Astrocyte of the cerebellum (primary cell): ENCODE measurements around the gene CCT5.

ENCODE experiments used
- DNase-seq: peaks from one replicate; pipeline ENCODE4 v3.0.0-alpha.2; 2011; ENCODE audit warnings: low read depth
- H3K4me3 ChIP-seq: 2 replicates; pipeline ENCODE4 v1.5.1; 2011; ENCODE audit warnings: mild to moderate bottlenecking, low read depth, low read length, moderate library complexity
- CTCF ChIP-seq: IDR thresholded peaks from 2 replicates; pipeline ENCODE4 v1.5.1; 2012; ENCODE audit warnings: low read length, low read depth, moderate library complexity, mild to moderate bottlenecking; ENCODE audit errors: missing control alignments
- in situ Hi-C: cut with HindIII; loops from 2 replicates; pipeline ENCODE4 v1.10.0; 2017; ENCODE audit warnings: low sequenced_read_pairs

Gene CCT5

DNA sequence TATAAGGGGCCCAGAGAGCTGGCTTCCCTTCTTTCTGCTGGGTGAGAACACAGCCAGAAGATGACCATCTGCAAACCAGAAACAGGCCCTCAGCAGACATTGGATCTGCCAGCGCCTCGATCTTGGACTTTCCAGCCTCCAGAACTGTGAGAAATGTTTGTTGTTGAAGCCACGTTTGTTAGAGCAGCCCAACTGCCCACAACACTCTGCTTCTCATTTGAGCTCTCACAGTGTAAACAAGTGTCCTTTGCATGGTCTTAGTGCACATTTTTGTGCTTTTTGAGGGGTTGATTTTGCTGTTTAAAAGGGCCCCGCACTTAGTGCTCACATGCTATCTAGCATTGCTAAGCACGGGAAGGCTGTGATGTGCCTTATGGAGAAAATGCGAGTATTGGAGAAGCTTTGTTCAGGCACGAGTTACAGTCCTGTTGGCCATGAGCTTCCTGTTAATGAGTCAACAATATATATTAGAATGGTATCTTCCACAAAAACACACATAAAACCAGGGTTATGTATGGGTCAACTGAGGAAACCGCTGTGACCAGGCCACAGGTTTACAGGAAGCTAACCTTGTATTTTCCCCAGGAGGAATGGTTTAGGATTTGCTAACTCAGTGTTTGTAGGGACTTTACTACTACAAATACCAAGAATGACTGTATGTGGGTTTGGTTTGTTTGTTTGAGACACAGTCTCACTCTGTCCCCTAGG lies 45.7 kb downstream of the CCT5 start:
- in situ Hi-C loops: no loop called here
- H3K4me3 ChIP-seq: no peak overlapping the region
- no peak for TF ChIP-seq CTCF
- no peak for DNase-seq

GRCh38 chr5:10297646-10298204 lies 47.6 kb downstream of the CCT5 start:
- no peak overlapping the region for H3K4me3 ChIP-seq
- no peak for DNase-seq
- in situ Hi-C loops: no loop called here
- TF ChIP-seq CTCF: no peak

DNA sequence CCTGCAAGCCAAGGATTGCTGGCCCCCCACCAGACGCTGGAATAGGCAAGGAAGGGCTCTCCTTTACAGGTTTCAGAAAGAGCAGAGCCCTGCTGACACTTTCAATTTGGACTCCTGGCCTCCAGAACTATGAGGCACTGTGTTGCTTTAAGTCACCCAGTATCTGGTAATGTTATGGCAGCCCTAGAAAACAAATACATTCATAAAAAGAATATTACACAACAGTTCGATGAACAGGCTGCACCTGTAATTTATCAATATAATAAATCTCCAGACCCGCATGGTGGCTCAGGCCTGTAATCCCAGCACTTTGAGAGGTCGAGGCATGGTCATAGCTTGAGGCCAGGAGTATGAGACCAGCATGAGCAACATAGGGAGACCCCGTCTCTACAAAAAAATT lies 50.2 kb downstream of the CCT5 start:
- H3K4me3 ChIP-seq: no peak overlapping the region
- no peak for DNase-seq
- in situ Hi-C loops: no loop called here
- TF ChIP-seq CTCF: no peak

DNA sequence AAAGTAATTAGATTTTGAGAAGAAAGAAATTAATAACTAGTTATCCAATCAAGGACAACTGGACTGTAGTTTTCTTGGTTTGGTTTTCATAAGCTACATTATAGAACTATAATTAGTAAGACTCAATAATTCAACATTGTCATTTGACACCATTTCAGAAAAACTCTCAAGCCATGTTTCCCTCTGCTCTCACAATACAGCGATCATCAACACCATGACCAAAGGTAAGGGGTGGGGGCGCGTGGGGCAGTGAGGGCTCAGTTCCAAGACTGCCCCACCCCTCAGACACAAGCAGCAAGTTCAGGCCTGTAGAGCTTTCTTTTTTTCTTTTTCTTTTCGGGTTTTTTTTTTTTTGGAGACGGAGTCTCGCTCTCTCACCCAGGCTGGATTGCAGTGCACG lies 51.2 kb downstream of the CCT5 start:
- DNase-seq: no peak
- in situ Hi-C loops: no loop called here
- TF ChIP-seq CTCF: no peak
- no peak overlapping the region for H3K4me3 ChIP-seq

DNA sequence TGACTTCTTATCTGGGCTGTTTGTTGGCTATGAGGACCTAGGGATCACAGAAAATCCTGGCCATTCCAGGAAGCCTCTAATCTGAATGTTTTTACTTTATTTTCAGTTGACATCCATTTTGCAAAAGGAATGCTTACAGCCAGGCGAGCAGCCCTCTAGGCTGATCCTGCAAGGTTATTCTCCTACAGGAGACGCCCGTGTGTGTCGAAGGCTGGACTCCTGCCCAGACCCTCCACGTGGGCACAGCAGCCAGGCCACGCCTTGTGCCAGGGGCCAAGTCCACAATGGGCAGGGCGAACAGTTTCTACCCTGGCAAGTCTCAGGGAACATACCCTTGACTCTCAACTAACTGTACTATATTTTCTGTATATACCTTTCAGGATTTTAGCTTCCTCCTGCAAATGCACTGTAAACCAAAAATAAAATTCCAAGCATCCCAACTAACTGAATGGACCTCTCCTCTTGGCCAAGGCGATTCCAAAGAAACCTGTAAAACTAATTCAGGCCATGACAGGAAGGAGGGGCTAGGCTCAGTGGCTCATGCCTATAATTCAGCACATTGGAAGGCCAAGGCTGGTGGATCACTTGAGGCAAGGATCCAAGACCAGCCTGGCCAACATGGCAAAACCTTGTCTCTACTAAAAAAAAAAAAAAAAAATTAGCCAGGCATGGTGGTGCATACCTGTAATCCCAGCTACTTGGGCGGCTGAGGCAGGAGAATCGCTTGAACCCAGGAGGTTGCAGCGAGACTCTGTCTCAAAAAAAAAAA lies 51.9 kb downstream of the CCT5 start:
- in situ Hi-C loops: no loop called here
- TF ChIP-seq CTCF: no peak

DNA sequence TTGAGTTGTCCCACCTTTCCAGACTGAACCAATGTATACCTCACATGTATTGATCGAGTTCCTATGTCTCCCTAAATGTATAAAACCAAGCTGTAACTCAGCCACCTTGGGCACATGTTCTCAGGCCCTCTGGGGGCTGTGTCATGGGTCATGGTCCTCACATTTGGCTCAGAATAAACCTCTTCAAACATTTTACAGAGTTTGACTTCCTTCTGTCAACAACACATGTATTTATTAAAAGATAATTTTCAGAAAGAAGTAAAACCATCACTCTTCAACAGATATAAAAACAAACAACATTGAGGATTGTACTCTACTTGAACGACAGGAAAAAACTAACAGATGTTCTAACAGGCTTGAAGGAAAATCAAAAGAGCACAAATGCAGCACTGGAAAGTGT lies 53.1 kb downstream of the CCT5 start:
- DNase-seq: no peak
- H3K4me3 ChIP-seq: no peak overlapping the region
- no peak for TF ChIP-seq CTCF
- in situ Hi-C loops: no loop called here

More for the DNA sequence above, 51.9 kb downstream of the CCT5 start:
- no peak overlapping the region for H3K4me3 ChIP-seq
- DNase-seq: no peak
